H9 (cell line): ENCODE measurements around the gene IL6R. TPM values are rescaled to one million over a fixed set of nuclear protein-coding genes. Genes with fewer than 3 reads are reported as not detected.

Experiments used
- DNase-seq: peaks from one replicate; pipeline ENCODE4 v3.0.0-alpha.2; 2017
- H2AFZ ChIP-seq: one replicate; pipeline ENCODE4 v1.6.1; 2013; ENCODE audit warnings: mild to moderate bottlenecking, low read length, control low read depth, moderate library complexity
- H2AK5ac ChIP-seq: 2 replicates; pipeline ENCODE4 v1.6.1; 2013; ENCODE audit warnings: low read length, control low read depth, mixed read lengths; ENCODE audit not compliant: insufficient read length
- H2BK120ac ChIP-seq: one replicate; pipeline ENCODE4 v1.6.1; 2013; ENCODE audit warnings: low read depth, mild to moderate bottlenecking, low read length, control low read depth, inconsistent platforms; ENCODE audit not compliant: poor library complexity, severe bottlenecking
- H2BK12ac ChIP-seq: 2 replicates; pipeline ENCODE4 v1.6.1; 2013; ENCODE audit warnings: low read length, control low read depth, mixed read lengths, low read depth; ENCODE audit not compliant: insufficient read length
- H2BK15ac ChIP-seq: 2 replicates; pipeline ENCODE4 v1.6.1; 2013; ENCODE audit warnings: low read depth, low read length, control low read depth
- H2BK20ac ChIP-seq: one replicate; pipeline ENCODE4 v1.6.1; 2013; ENCODE audit warnings: low read depth, mild to moderate bottlenecking, low read length, control low read depth, inconsistent platforms; ENCODE audit not compliant: poor library complexity, severe bottlenecking
- H2BK5ac ChIP-seq: 2 replicates; pipeline ENCODE4 v1.6.1; 2013; ENCODE audit warnings: low read length, control low read depth, mixed read lengths; ENCODE audit not compliant: insufficient read length
- H3K14ac ChIP-seq: 2 replicates; pipeline ENCODE4 v1.6.1; 2013; ENCODE audit warnings: low read length, control low read depth; ENCODE audit not compliant: insufficient read depth
- H3K18ac ChIP-seq: 2 replicates; pipeline ENCODE4 v1.6.1; 2013; ENCODE audit warnings: low read depth, mild to moderate bottlenecking, mixed read lengths, low read length, control low read depth; ENCODE audit not compliant: insufficient read length
- H3K23ac ChIP-seq: 2 replicates; pipeline ENCODE4 v1.6.1; 2013; ENCODE audit warnings: low read length, control low read depth, mixed read lengths, low read depth; ENCODE audit not compliant: insufficient read length
- H3K23me2 ChIP-seq: 2 replicates; pipeline ENCODE4 v1.6.1; 2013; ENCODE audit warnings: low read depth, mild to moderate bottlenecking, mixed read lengths, low read length, control low read depth; ENCODE audit not compliant: insufficient read length, poor library complexity, severe bottlenecking
- H3K27ac ChIP-seq: 2 replicates; pipeline ENCODE4 v1.5.1; 2013; ENCODE audit warnings: low read length, control low read depth, mixed read lengths, low read depth; ENCODE audit not compliant: insufficient read length
- H3K27me3 ChIP-seq: 2 replicates; pipeline ENCODE4 v1.6.1; 2013; ENCODE audit warnings: low read length, control low read depth, inconsistent platforms; ENCODE audit not compliant: insufficient read depth
- H3K4ac ChIP-seq: 2 replicates; pipeline ENCODE4 v1.6.1; 2013; ENCODE audit warnings: low read depth, mild to moderate bottlenecking, control low read depth, inconsistent platforms, low read length, moderate library complexity
- H3K4me1 ChIP-seq: 2 replicates; pipeline ENCODE4 v1.6.1; 2013; ENCODE audit warnings: low read length, control low read depth, inconsistent platforms; ENCODE audit not compliant: insufficient read depth
- H3K4me2 ChIP-seq: 2 replicates; pipeline ENCODE4 v1.6.1; 2013; ENCODE audit warnings: low read length, control low read depth, mixed read lengths; ENCODE audit not compliant: insufficient read length, insufficient read depth
- H3K56ac ChIP-seq: 2 replicates; pipeline ENCODE4 v1.6.1; 2013; ENCODE audit warnings: low read depth, mild to moderate bottlenecking, mixed read lengths, low read length, control low read depth; ENCODE audit not compliant: insufficient read length
- H3K79me1 ChIP-seq: 2 replicates; pipeline ENCODE4 v1.6.1; 2013; ENCODE audit warnings: low read depth, mild to moderate bottlenecking, moderate library complexity, low read length, control low read depth, inconsistent platforms; ENCODE audit not compliant: insufficient read depth, poor library complexity, severe bottlenecking
- H3K79me2 ChIP-seq: 2 replicates; pipeline ENCODE4 v1.6.1; 2013; ENCODE audit warnings: low read length, control low read depth, inconsistent platforms; ENCODE audit not compliant: insufficient read depth
- H3K9ac ChIP-seq: 2 replicates; pipeline ENCODE4 v1.6.1; 2013; ENCODE audit warnings: low read length, control low read depth, mixed read lengths; ENCODE audit not compliant: insufficient read length; ENCODE audit errors: extremely low read depth
- H3K9me3 ChIP-seq: one replicate; pipeline ENCODE4 v1.6.1; 2013; ENCODE audit warnings: low read depth, low read length, inconsistent platforms; ENCODE audit not compliant: control insufficient read depth
- H3T11ph ChIP-seq: one replicate; pipeline ENCODE4 v1.6.1; 2013; ENCODE audit warnings: mild to moderate bottlenecking, low read length, control low read depth, inconsistent platforms
- H4K20me1 ChIP-seq: one replicate; pipeline ENCODE4 v1.6.1; 2013; ENCODE audit not compliant: control insufficient read depth, insufficient read length, insufficient read depth
- H4K5ac ChIP-seq: 2 replicates; pipeline ENCODE4 v1.6.1; 2013; ENCODE audit warnings: low read depth, mild to moderate bottlenecking, mixed read lengths, low read length, control low read depth; ENCODE audit not compliant: insufficient read length
- H4K8ac ChIP-seq: replicated peaks from 2 replicates; pipeline ENCODE4 v1.6.1; 2013; ENCODE audit warnings: low read length, control low read depth, mixed read lengths, low read depth; ENCODE audit not compliant: insufficient read length
- H4K91ac ChIP-seq: 2 replicates; pipeline ENCODE4 v1.6.1; 2013; ENCODE audit warnings: low read depth, mild to moderate bottlenecking, moderate library complexity, mixed read lengths, low read length, control low read depth; ENCODE audit not compliant: insufficient read length
- H3K27ac Mint-ChIP-seq, 3 experiments: 2 replicates in 2 of 3; 3 replicates in 1 of 3; pipeline ENCODE4 v1.8.0; 2020 to 2021; ENCODE audit warnings: mixed read lengths in 3 of 3, mild to moderate bottlenecking in 1 of 3, moderate library complexity in 1 of 3
- H3K27me3 Mint-ChIP-seq: 2 replicates; pipeline ENCODE4 v1.8.0; 2021; ENCODE audit warnings: low read depth, mild to moderate bottlenecking, moderate library complexity, mixed read lengths
- H3K36me3 Mint-ChIP-seq, 3 experiments: 2 replicates in 2 of 3; 3 replicates in 1 of 3; pipeline ENCODE4 v1.8.0; 2020 to 2021; ENCODE audit warnings: low read depth in 3 of 3, mixed read lengths in 3 of 3; ENCODE audit not compliant: insufficient read depth in 1 of 3
- H3K4me1 Mint-ChIP-seq, 2 experiments: 2 replicates each; pipeline ENCODE4 v1.8.0; 2020; ENCODE audit warnings: mixed read lengths in 2 of 2
- H3K4me3 Mint-ChIP-seq, 2 experiments: 2 replicates in 1 of 2; 3 replicates in 1 of 2; pipeline ENCODE4 v1.8.0; 2020 to 2021; ENCODE audit warnings: mild to moderate bottlenecking in 2 of 2, mixed read lengths in 2 of 2, moderate library complexity in 1 of 2
- H3K9me3 Mint-ChIP-seq, 2 experiments: 2 replicates in 1 of 2; 3 replicates in 1 of 2; pipeline ENCODE4 v1.8.0; 2020; ENCODE audit warnings: mild to moderate bottlenecking in 2 of 2, mixed read lengths in 2 of 2, moderate library complexity in 1 of 2
- WGBS: extraction: QIAGEN DNeasy Blood & Tissue Kit; methylation state at CpG from one replicate; pipeline ENCODE4 v1.1.7; 2013; ENCODE audit warnings: missing lambda C conversion rate, low lambda C conversion rate, mixed read lengths; ENCODE audit not compliant: insufficient read length; ENCODE audit errors: extremely low coverage; 5-methylcytosine and 5-hydroxymethylcytosine counted together
- total RNA-seq: library from RNA; stranded (reverse); gene quantifications from 2 replicates; pipeline ENCODE4 v1.2.1, GENCODE V29; 2021
- TF ChIP-seq, protein P1 (sequence below): fragments of 200-600 bp; sonication (generic); conservative IDR thresholded peaks from 3 replicates; pipeline ENCODE4 v1.8.0; 2021; ENCODE audit warnings: antibody characterized with exemption, mild to moderate bottlenecking

IL6R gene
- total RNA-seq, 1 experiment from 2014 or later = 1.7 TPM

DNA sequence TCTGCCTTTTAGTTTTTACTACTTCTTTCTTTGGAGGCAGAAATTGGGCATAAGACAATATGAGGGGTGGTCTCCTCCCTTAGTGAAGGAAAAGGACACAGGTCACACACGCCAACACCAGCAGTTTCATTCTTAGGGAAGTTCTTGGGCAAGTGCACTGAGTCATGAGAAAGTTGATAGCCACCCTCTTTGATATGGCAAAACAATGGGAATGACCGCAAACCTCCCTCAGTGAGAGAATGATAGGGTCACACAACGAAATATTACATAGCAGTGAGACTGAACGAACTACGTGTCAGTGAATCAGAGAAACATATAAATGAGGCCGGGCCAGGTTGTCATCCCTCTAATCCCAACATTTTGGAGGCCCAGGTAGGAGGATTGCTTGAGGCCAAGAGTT is 20.0 kb downstream of the IL6R start:
- H2AK5ac ChIP-seq = no peak overlapping the region
- H3K23me2 ChIP-seq = no peaks in the 10 kb centered on the region
- H3K79me1 ChIP-seq = no peaks in the 10 kb centered on the region
- no peaks in the 10 kb centered on the region for H3K4me1 ChIP-seq
- Mint-ChIP-seq H3K4me1 (peaks cover 19 to 27% of the 10 kb centered on the region in 2 experiments), H3K27ac (no peak overlapping the region), H3K36me3 (no peaks in the 10 kb centered on the region; a peak in 1 of 7 replicates), H3K27me3 (peaks cover 1% of the 10 kb centered on the region; the same call in 1 of the 2 replicates), H3K4me3 (no peak overlapping the region), H3K9me3 (no peaks in the 10 kb centered on the region; a peak in 1 of 5 replicates)
- H3K4me2 ChIP-seq = no peak overlapping the region
- no peak overlapping the region for H2BK5ac ChIP-seq
- no peak overlapping the region for H3K23ac ChIP-seq
- no peak overlapping the region for H4K8ac ChIP-seq
- H4K91ac ChIP-seq = no peak overlapping the region
- no peak for DNase-seq
- H3T11ph ChIP-seq = no peak overlapping the region
- no peak overlapping the region for H2BK12ac ChIP-seq
- no peaks in the 10 kb centered on the region for H3K27me3 ChIP-seq
- no peak overlapping the region for H3K27ac ChIP-seq
- no peak overlapping the region for H3K18ac ChIP-seq
- H2AFZ ChIP-seq = no peak overlapping the region
- TF ChIP-seq, protein P1, sequence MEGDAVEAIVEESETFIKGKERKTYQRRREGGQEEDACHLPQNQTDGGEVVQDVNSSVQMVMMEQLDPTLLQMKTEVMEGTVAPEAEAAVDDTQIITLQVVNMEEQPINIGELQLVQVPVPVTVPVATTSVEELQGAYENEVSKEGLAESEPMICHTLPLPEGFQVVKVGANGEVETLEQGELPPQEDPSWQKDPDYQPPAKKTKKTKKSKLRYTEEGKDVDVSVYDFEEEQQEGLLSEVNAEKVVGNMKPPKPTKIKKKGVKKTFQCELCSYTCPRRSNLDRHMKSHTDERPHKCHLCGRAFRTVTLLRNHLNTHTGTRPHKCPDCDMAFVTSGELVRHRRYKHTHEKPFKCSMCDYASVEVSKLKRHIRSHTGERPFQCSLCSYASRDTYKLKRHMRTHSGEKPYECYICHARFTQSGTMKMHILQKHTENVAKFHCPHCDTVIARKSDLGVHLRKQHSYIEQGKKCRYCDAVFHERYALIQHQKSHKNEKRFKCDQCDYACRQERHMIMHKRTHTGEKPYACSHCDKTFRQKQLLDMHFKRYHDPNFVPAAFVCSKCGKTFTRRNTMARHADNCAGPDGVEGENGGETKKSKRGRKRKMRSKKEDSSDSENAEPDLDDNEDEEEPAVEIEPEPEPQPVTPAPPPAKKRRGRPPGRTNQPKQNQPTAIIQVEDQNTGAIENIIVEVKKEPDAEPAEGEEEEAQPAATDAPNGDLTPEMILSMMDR = no peak
- no peak overlapping the region for H4K5ac ChIP-seq
- H3K4ac ChIP-seq = no peak overlapping the region
- no peak overlapping the region for H2BK120ac ChIP-seq
- H2BK15ac ChIP-seq = no peak overlapping the region
- H4K20me1 ChIP-seq = no peaks in the 10 kb centered on the region
- no peaks in the 10 kb centered on the region for H3K79me2 ChIP-seq
- H3K9me3 ChIP-seq = no peaks in the 10 kb centered on the region
- H3K9ac ChIP-seq = no peak overlapping the region
- WGBS = no CpG with 5 or more reads among the region's 6 CpGs
- H3K14ac ChIP-seq = no peak overlapping the region
- H3K56ac ChIP-seq = no peak overlapping the region
- H2BK20ac ChIP-seq = no peak overlapping the region
